Cardiac muscle cell (in vitro differentiated cells and primary cell): Measurements from ENCODE around the gene SOX6. TPM values are rescaled to one million over a fixed set of nuclear protein-coding genes. Genes with fewer than 3 reads are reported as not detected.

ENCODE experiments used
- DNase-seq, 2 donors: peaks; one replicate each; pipeline versions ENCODE4 v3.0.0 to v3.0.0-alpha.2; 2010 to 2017; ENCODE audit warnings: low read depth in 1 of 2, low spot score in 1 of 2
- H3K27ac ChIP-seq: fragments of 200-600 bp; sonication (generic); 2 replicates; pipeline ENCODE4 v1.5.1; 2016
- H3K27me3 ChIP-seq: fragments of 200-600 bp; sonication (generic); 2 replicates; pipeline ENCODE4 v1.6.0; 2016; ENCODE audit warnings: control low read depth
- H3K36me3 ChIP-seq: fragments of 200-600 bp; sonication (generic); 2 replicates; pipeline ENCODE4 v1.5.1; 2016; ENCODE audit warnings: control low read depth
- H3K4me1 ChIP-seq: fragments of 200-600 bp; sonication (generic); 2 replicates; pipeline ENCODE4 v1.8.1; 2017; ENCODE audit warnings: low read depth, mild to moderate bottlenecking, mixed run types
- H3K4me3 ChIP-seq: fragments of 200-600 bp; sonication (generic); 2 replicates; pipeline ENCODE4 v1.5.1; 2016; ENCODE audit warnings: mild to moderate bottlenecking
- H3K9me3 ChIP-seq: fragments of 200-600 bp; sonication (generic); 2 replicates; pipeline ENCODE4 v1.5.1; 2017; ENCODE audit warnings: low read depth, mild to moderate bottlenecking, control low read depth
- polyA plus RNA-seq: library from polyadenylated mRNA; unstranded; fragments of >200 nt; fragmentation: Nextera tagmentation; extraction: Ambion mirVana; gene quantifications from 2 replicates; pipeline ENCODE4 v1.2.1, GENCODE V29; 2016
- total RNA-seq: library from RNA; depleted of rRNA; stranded (reverse); fragments of >200 nt; gene quantifications from 2 replicates; pipeline ENCODE4 v1.2.3, GENCODE V29; 2016
- TF ChIP-seq, protein P1 (sequence below): IDR thresholded peaks from 2 replicates; pipeline ENCODE4 v1.5.1; 2012; ENCODE audit warnings: low read depth, mild to moderate bottlenecking, low read length

The SOX6 gene
- total and polyA plus RNA-seq, 2 experiments from 2014 or later = 7.0 to 9.6 TPM

GRCh38 chr11:16169541-16169940 lies 186.8 kb downstream of the SOX6 start:
- Histone ChIP-seq H3K27ac (no peak overlapping the region), H3K4me1 (peaks cover 6% of the 10 kb centered on the region), H3K9me3 (no peaks in the 10 kb centered on the region), H3K36me3 (no peaks in the 10 kb centered on the region), H3K4me3 (no peak overlapping the region), H3K27me3 (no peaks in the 10 kb centered on the region)
- TF ChIP-seq, protein P1, sequence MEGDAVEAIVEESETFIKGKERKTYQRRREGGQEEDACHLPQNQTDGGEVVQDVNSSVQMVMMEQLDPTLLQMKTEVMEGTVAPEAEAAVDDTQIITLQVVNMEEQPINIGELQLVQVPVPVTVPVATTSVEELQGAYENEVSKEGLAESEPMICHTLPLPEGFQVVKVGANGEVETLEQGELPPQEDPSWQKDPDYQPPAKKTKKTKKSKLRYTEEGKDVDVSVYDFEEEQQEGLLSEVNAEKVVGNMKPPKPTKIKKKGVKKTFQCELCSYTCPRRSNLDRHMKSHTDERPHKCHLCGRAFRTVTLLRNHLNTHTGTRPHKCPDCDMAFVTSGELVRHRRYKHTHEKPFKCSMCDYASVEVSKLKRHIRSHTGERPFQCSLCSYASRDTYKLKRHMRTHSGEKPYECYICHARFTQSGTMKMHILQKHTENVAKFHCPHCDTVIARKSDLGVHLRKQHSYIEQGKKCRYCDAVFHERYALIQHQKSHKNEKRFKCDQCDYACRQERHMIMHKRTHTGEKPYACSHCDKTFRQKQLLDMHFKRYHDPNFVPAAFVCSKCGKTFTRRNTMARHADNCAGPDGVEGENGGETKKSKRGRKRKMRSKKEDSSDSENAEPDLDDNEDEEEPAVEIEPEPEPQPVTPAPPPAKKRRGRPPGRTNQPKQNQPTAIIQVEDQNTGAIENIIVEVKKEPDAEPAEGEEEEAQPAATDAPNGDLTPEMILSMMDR = no peak
- peak in 1 of 2 donors; percentile 24 for DNase-seq

- H3K27me3 ChIP-seq = no peaks in the 10 kb centered on the region
- TF ChIP-seq, protein P1 = no peak
- peaks cover 6% of the 10 kb centered on the region for H3K4me1 ChIP-seq
- no peaks in the 10 kb centered on the region for H3K9me3 ChIP-seq
- no peak for DNase-seq
- H3K36me3 ChIP-seq = no peaks in the 10 kb centered on the region
- no peak overlapping the region for H3K27ac ChIP-seq
- no peak overlapping the region for H3K4me3 ChIP-seq
These were observed 188.4 kb downstream of the SOX6 start for GRCh38 chr11:16167706-16168487.

DNA sequence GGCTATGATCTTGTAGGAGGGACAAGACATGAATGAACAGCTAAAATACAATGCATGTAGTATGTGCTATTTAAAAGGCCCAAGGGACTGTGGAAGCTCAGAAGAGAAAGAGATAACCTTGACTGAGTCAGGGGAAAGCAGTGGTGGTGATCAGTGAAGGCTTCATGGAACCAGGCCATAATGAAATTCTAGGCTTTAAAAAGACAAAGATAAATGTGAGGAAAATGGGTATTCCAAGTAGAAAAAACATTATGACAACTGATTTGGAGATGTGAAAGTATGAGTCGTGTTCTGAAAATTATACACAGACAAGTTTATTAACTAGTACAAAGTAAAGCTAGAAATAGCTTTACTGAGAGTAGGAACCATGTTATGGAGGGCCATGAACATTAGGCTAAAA lies 189.8 kb downstream of the SOX6 start:
- H3K4me1 ChIP-seq = peaks cover 4% of the 10 kb centered on the region
- H3K4me3 ChIP-seq = no peak overlapping the region
- no peak for DNase-seq
- H3K27ac ChIP-seq = no peak overlapping the region
- H3K36me3 ChIP-seq = no peaks in the 10 kb centered on the region
- H3K27me3 ChIP-seq = no peaks in the 10 kb centered on the region
- no peaks in the 10 kb centered on the region for H3K9me3 ChIP-seq
- TF ChIP-seq, protein P1 = no peak

- Histone ChIP-seq H3K27me3 (no peaks in the 10 kb centered on the region), H3K4me1 (peaks cover 13% of the 10 kb centered on the region), H3K36me3 (no peaks in the 10 kb centered on the region), H3K4me3 (no peak overlapping the region), H3K9me3 (no peaks in the 10 kb centered on the region), H3K27ac (peak overlapping the region; percentile 67)
- peak in 1 of 2 donors; percentile 66 for DNase-seq
- TF ChIP-seq, protein P1 = no peak
These were observed 196.2 kb downstream of the SOX6 start for GRCh38 chr11:16160146-16160545.

GRCh38 chr11:16158426-16158994 lies 197.8 kb downstream of the SOX6 start:
- no peaks in the 10 kb centered on the region for H3K36me3 ChIP-seq
- no peak overlapping the region for H3K4me3 ChIP-seq
- no peak for DNase-seq
- no peaks in the 10 kb centered on the region for H3K27me3 ChIP-seq
- H3K27ac ChIP-seq = no peak overlapping the region
- no peaks in the 10 kb centered on the region for H3K9me3 ChIP-seq
- TF ChIP-seq, protein P1 = no peak
- peaks cover 13% of the 10 kb centered on the region for H3K4me1 ChIP-seq
